ENCODE data around the gene CHMP6. TPM values are rescaled to one million over a fixed set of nuclear protein-coding genes. Genes with fewer than 3 reads are reported as not detected.

The CHMP6 gene
- total RNA-seq, 4 donors from 2014 or later = 30.6 to 46.3 (median 40.2) TPM

DNA sequence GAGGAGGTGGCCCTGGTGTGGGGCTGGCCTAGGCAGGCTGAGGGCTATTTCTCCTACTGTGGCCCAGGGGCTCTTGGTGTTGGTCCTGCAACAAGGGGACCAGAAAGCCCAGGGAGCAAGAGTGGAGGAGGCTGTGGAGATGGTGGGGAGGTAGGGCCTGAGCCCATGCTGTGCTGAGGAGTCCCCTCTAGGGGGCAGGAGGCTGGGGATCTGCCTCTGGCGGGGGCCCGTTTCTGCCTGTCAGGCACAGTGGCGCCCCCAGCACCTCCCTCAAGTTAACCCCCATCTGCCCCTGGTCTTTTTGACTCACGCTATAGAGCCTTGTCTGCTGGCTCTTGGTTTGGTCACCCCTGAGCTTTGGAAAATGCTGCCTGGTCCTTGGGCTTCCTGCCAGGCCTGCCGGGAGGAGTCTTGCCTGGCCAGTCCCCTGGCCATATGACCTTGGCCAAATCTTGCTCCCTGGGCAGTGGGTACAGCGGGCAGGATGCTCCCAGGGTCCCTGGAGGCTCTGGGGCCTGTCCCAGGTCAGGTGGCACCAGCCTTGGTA is 49.2 kb downstream of the CHMP6 start:
- TF ChIP-seq, protein P1, sequence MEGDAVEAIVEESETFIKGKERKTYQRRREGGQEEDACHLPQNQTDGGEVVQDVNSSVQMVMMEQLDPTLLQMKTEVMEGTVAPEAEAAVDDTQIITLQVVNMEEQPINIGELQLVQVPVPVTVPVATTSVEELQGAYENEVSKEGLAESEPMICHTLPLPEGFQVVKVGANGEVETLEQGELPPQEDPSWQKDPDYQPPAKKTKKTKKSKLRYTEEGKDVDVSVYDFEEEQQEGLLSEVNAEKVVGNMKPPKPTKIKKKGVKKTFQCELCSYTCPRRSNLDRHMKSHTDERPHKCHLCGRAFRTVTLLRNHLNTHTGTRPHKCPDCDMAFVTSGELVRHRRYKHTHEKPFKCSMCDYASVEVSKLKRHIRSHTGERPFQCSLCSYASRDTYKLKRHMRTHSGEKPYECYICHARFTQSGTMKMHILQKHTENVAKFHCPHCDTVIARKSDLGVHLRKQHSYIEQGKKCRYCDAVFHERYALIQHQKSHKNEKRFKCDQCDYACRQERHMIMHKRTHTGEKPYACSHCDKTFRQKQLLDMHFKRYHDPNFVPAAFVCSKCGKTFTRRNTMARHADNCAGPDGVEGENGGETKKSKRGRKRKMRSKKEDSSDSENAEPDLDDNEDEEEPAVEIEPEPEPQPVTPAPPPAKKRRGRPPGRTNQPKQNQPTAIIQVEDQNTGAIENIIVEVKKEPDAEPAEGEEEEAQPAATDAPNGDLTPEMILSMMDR (IDR thresholded peaks at IDR 0.05) = peak in 4 of 5 experiments; percentile 25 to 31 (median 28)
- TF ChIP-seq EP300 (IDR thresholded peaks at IDR 0.05) = no peak
- Histone ChIP-seq H3K4me3 (no peak overlapping the region), H3K27me3 (no peaks in the 10 kb centered on the region), H3K36me3 (no peaks in the 10 kb centered on the region), H3K9me3 (no peaks in the 10 kb centered on the region), H3K4me1 (peaks cover 0 to 99% (median 61%) of the 10 kb centered on the region in 4 donors), H3K27ac (peak overlapping the region in 2 of 4 donors; percentile 59 to 62)
- 37% methylated on average over 6 of the region's 6 CpGs for WGBS, 2 donors
- no peak for DNase-seq (ENCODE audit: low spot score in 2 of 2)

- TF ChIP-seq, protein P1 (IDR thresholded peaks at IDR 0.05) = no peak
- TF ChIP-seq POLR2A (IDR thresholded peaks at IDR 0.05) (no peak), EP300 (IDR thresholded peaks at IDR 0.05) (no peak)
- Histone ChIP-seq H3K27ac (peak overlapping the region in 2 of 4 donors; percentile 87 to 88), H3K4me1 (peaks cover 0 to 99% (median 51%) of the 10 kb centered on the region in 4 donors), H3K9me3 (no peaks in the 10 kb centered on the region), H3K27me3 (no peaks in the 10 kb centered on the region), H3K4me3 (no peak overlapping the region), H3K36me3 (no peaks in the 10 kb centered on the region)
- 84 to 95% methylated on average over 9 of the region's 9 CpGs for WGBS, 2 donors
- no peak for DNase-seq (ENCODE audit: low spot score in 2 of 2)
Measured at GRCh38 chr17:81042606-81043005, 51.0 kb downstream of the CHMP6 start.

GRCh38 chr17:81043319-81043724 is 51.7 kb downstream of the CHMP6 start:
- peak overlapping the region in 3 of 4 donors; percentile 45 to 88 (median 87) for H3K27ac ChIP-seq
- peaks cover 0 to 98% (median 49%) of the 10 kb centered on the region in 4 donors for H3K4me1 ChIP-seq
- peak overlapping the region in 1 of 4 donors; percentile 9 for H3K4me3 ChIP-seq
- no peaks in the 10 kb centered on the region for H3K9me3 ChIP-seq
- no peak for DNase-seq (ENCODE audit: low spot score in 2 of 2)
- TF ChIP-seq, protein P1 (IDR thresholded peaks at IDR 0.05) = no peak
- TF ChIP-seq POLR2A (IDR thresholded peaks at IDR 0.05) (no peak), EP300 (IDR thresholded peaks at IDR 0.05) (no peak)
- 73 to 85% methylated on average over 14 to 18 of the region's 19 CpGs for WGBS, 2 donors
- H3K27me3 ChIP-seq = no peaks in the 10 kb centered on the region
- no peaks in the 10 kb centered on the region for H3K36me3 ChIP-seq

DNA sequence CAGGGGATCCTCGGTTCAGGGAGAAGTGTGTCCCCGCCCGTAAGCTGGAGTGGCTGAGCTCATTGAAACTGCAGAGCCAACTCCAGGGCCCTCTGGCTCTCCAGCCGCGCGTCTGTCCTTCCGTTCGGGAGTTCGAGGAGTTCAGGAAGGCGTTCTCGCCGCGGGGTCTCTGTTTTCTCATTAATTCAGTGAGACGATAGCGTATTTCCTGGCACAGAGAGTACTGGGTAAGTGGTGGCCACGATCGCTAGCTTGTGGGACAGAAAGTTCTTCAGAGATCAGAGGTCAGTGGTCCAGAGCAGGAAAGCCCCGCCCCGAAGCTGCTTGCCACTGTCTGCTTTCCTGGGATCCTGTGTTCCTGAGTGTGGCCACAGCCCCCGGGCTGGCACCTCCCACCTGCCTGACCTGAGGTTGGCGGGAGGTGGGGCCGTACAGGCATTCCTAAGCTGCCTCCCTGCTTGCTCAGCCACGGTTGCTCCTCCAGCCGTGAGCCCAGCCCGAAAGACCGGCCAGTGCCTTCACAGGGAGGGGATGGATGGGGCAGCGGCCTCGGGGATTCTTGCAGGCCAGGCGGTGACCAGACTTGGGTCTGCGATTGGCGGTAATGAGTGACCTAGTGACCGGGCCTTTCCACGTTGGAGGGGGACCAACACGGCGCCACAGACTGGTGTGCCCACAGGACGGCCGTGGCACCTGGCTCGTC is 52.2 kb downstream of the CHMP6 start:
- no peaks in the 10 kb centered on the region for H3K9me3 ChIP-seq
- peaks cover 0 to 98% (median 49%) of the 10 kb centered on the region in 4 donors for H3K4me1 ChIP-seq
- 67 to 71% methylated on average over 25 to 35 of the region's 38 CpGs for WGBS, 2 donors
- no peaks in the 10 kb centered on the region for H3K36me3 ChIP-seq
- H3K4me3 ChIP-seq = peak overlapping the region in 1 of 4 donors; percentile 11
- DNase-seq (ENCODE audit: low spot score in 2 of 2) = no peak
- TF ChIP-seq EP300 (IDR thresholded peaks at IDR 0.05) (peak in 1 of 2 donors; percentile 27), POLR2A (IDR thresholded peaks at IDR 0.05) (peak in 1 of 2 donors; percentile 4)
- TF ChIP-seq, protein P1 (IDR thresholded peaks at IDR 0.05) = no peak
- H3K27me3 ChIP-seq = no peaks in the 10 kb centered on the region
- peak overlapping the region in 3 of 4 donors; percentile 45 to 88 (median 87) for H3K27ac ChIP-seq

DNA sequence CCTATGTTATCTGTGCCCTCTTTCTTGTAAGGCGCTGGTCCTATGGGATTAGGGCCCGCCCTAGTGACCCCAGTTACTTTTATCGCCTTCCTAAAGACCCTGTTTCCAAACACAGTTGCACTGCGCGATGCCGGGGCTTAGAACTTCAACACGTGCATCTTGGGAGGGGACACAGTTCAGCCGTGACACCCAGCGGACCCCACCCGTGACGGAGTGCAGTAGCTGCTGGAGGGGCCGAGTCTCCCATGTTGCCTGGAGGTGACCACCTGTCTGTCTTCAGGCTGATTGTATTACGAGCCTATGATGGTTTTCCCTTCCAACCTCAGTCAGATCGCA is 52.8 kb downstream of the CHMP6 start:
- Histone ChIP-seq H3K4me1 (peaks cover 0 to 98% (median 53%) of the 10 kb centered on the region in 4 donors), H3K27ac (peak overlapping the region in 3 of 4 donors; percentile 45 to 88 (median 87)), H3K27me3 (no peaks in the 10 kb centered on the region), H3K9me3 (no peaks in the 10 kb centered on the region), H3K36me3 (no peaks in the 10 kb centered on the region), H3K4me3 (peak overlapping the region in 1 of 4 donors; percentile 11)
- TF ChIP-seq EP300 (IDR thresholded peaks at IDR 0.05) = no peak
- TF ChIP-seq, protein P1 (IDR thresholded peaks at IDR 0.05) = no peak
- no peak for TF ChIP-seq POLR2A (IDR thresholded peaks at IDR 0.05)
- WGBS, 2 donors = 63% methylated on average over 9 to 13 of the region's 14 CpGs
- DNase-seq (ENCODE audit: low spot score in 2 of 2) = no peak

Data from tibial nerve (tissue), 4 donors.